Epithelial cell of esophagus (primary cell): ENCODE measurements around the gene GJB4.
A peak's percentile ranks its signal among the peaks of the same experiment; 100 is the strongest.
"Not testable (repeated sequence)": the region's sequence is repeated elsewhere in the genome, so short reads cannot be mapped to it uniquely, and the experiment has no call there.

Source experiments
- DNase-seq: peaks from one replicate; pipeline ENCODE4 v3.0.0; 2010; ENCODE audit warnings: low read depth
- H3K4me3 ChIP-seq: 2 replicates; pipeline ENCODE4 v1.5.1; 2011; ENCODE audit warnings: mild to moderate bottlenecking, low read length, control low read depth
- CTCF ChIP-seq: IDR thresholded peaks from 2 replicates; pipeline ENCODE4 v1.5.1; 2011; ENCODE audit warnings: low read depth, mild to moderate bottlenecking, low read length, control low read depth, inconsistent platforms; ENCODE audit not compliant: insufficient read depth; ENCODE audit errors: missing control alignments

Gene GJB4

GRCh38 chr1:34795916-34796315, 36.4 kb downstream of the GJB4 start:
- TF ChIP-seq CTCF = no peak

GRCh38 chr1:34796990-34797389, 37.5 kb downstream of the GJB4 start:
- no peak for TF ChIP-seq CTCF
- no peak overlapping the region for H3K4me3 ChIP-seq
- DNase-seq = no peak

More at GRCh38 chr1:34795916-34796315, 36.4 kb downstream of the GJB4 start:
- H3K4me3 ChIP-seq = no peak overlapping the region
- DNase-seq = no peak

- no peak for TF ChIP-seq CTCF
- no peak overlapping the region for H3K4me3 ChIP-seq
- DNase-seq = no peak
Measured at GRCh38 chr1:34800214-34800613, 40.7 kb downstream of the GJB4 start.

- no peak for DNase-seq
- no peak overlapping the region for H3K4me3 ChIP-seq
- TF ChIP-seq CTCF = no peak
Measured at GRCh38 chr1:34803770-34804169, 44.2 kb downstream of the GJB4 start.

- no peak for TF ChIP-seq CTCF
- H3K4me3 ChIP-seq = no peak overlapping the region
- DNase-seq = peak; percentile 49
Measured at GRCh38 chr1:34806396-34806795, 46.9 kb downstream of the GJB4 start.

GRCh38 chr1:34808051-34808810, 48.7 kb downstream of the GJB4 start:
- DNase-seq = no peak
- no peak for TF ChIP-seq CTCF
- no peak overlapping the region for H3K4me3 ChIP-seq

- DNase-seq, H3K4me3 ChIP-seq: not testable (repeated sequence)
Measured at GRCh38 chr1:34810781-34811180, 51.2 kb downstream of the GJB4 start.
